Measurements from ENCODE around the gene MARK3. TPM values are rescaled to one million over a fixed set of nuclear protein-coding genes. Genes with fewer than 3 reads are reported as not detected.

The MARK3 gene
- total RNA-seq, 1 donor from 2014 or later = 105 TPM

GRCh38 chr14:103372017-103372416 is 13.2 kb upstream of the MARK3 start:
- H3K9me3 ChIP-seq = no peaks in the 10 kb centered on the region
- intact Hi-C loops (cut with DNase I) = no loop called here
- H3K27me3 ChIP-seq = no peaks in the 10 kb centered on the region
- H3K27ac ChIP-seq = no peak overlapping the region
- no peak overlapping the region for H3K4me3 ChIP-seq
- no peak for ATAC-seq
- H3K36me3 ChIP-seq = no peaks in the 10 kb centered on the region
- no peak for DNase-seq
- no peak for TF ChIP-seq CTCF (IDR thresholded peaks at IDR 0.05)
- H3K4me1 ChIP-seq = no peaks in the 10 kb centered on the region

GRCh38 chr14:103372552-103373304 is 12.5 kb upstream of the MARK3 start:
- ATAC-seq = no peak
- intact Hi-C loops (cut with DNase I) = no loop called here
- no peak for TF ChIP-seq CTCF (IDR thresholded peaks at IDR 0.05)
- no peak for DNase-seq
- Histone ChIP-seq H3K36me3 (no peaks in the 10 kb centered on the region), H3K27ac (no peak overlapping the region), H3K9me3 (no peaks in the 10 kb centered on the region), H3K4me3 (no peak overlapping the region), H3K4me1 (no peaks in the 10 kb centered on the region), H3K27me3 (no peaks in the 10 kb centered on the region)

GRCh38 chr14:103374121-103374520 is 11.1 kb upstream of the MARK3 start:
- no peaks in the 10 kb centered on the region for H3K9me3 ChIP-seq
- H3K27ac ChIP-seq = no peak overlapping the region
- DNase-seq (no peak), ATAC-seq (no peak)
- H3K4me1 ChIP-seq = no peaks in the 10 kb centered on the region
- no peaks in the 10 kb centered on the region for H3K36me3 ChIP-seq
- no peak overlapping the region for H3K4me3 ChIP-seq
- no peaks in the 10 kb centered on the region for H3K27me3 ChIP-seq
- TF ChIP-seq CTCF (IDR thresholded peaks at IDR 0.05) = no peak
- intact Hi-C loops (cut with DNase I) = no loop called here

- H3K4me1 ChIP-seq = no peaks in the 10 kb centered on the region
- ATAC-seq = no peak
- H3K36me3 ChIP-seq = no peaks in the 10 kb centered on the region
- no peaks in the 10 kb centered on the region for H3K9me3 ChIP-seq
- no peak for TF ChIP-seq CTCF (IDR thresholded peaks at IDR 0.05)
- no peak overlapping the region for H3K27ac ChIP-seq
- DNase-seq = no peak
- H3K4me3 ChIP-seq = no peak overlapping the region
- H3K27me3 ChIP-seq = no peaks in the 10 kb centered on the region
- intact Hi-C loops (cut with DNase I) = no loop called here
Observed at GRCh38 chr14:103377522-103378037, 7.6 kb upstream of the MARK3 start.

GRCh38 chr14:103378038-103378854 is 7.0 kb upstream of the MARK3 start:
- Histone ChIP-seq H3K27me3 (no peaks in the 10 kb centered on the region), H3K36me3 (no peaks in the 10 kb centered on the region), H3K9me3 (no peaks in the 10 kb centered on the region), H3K4me1 (no peaks in the 10 kb centered on the region), H3K27ac (no peak overlapping the region), H3K4me3 (no peak overlapping the region)
- ATAC-seq (no peak), DNase-seq (no peak)
- TF ChIP-seq CTCF (IDR thresholded peaks at IDR 0.05) = no peak
- intact Hi-C loops (cut with DNase I) = no loop called here

Data from upper lobe of right lung (tissue), 1 donor.